ENCODE results near the gene IQGAP2.

DNA sequence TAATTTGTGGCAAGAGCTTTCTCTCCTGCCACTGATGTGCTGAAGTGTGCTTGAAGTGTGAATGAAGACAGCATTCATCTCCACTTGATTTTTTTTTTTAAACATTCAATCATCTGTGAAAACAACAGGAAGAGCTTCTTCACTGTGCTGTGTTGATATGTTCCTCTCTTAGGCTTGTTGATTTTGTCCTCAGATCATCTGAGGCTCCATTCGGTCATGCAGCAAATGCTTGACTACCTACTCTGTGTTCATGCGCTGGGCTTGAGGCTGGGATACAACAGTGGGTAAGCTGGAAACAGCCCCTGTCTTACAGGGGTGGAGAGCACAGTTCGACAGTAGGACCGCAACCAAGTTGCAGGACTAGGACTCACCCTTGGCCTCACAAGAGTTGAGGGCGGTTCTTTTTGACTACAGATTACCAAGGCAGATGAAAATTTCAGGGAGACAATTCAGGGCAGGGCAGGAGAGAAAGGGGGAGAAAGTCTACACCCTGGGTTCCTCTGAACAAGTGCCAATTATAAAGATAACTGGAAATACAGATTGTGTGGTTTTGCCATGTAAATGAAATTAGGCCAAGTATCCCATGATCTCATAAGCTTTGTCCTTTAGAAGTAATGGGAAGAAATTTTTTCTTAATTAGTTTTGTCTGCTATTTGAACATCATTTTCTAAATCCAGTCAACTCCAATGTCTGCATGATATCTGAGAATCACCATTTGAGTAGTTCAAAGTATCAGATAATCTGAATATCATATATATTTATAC, 281.9 kb downstream of the IQGAP2 start:
- TF ChIP-seq, protein P1, sequence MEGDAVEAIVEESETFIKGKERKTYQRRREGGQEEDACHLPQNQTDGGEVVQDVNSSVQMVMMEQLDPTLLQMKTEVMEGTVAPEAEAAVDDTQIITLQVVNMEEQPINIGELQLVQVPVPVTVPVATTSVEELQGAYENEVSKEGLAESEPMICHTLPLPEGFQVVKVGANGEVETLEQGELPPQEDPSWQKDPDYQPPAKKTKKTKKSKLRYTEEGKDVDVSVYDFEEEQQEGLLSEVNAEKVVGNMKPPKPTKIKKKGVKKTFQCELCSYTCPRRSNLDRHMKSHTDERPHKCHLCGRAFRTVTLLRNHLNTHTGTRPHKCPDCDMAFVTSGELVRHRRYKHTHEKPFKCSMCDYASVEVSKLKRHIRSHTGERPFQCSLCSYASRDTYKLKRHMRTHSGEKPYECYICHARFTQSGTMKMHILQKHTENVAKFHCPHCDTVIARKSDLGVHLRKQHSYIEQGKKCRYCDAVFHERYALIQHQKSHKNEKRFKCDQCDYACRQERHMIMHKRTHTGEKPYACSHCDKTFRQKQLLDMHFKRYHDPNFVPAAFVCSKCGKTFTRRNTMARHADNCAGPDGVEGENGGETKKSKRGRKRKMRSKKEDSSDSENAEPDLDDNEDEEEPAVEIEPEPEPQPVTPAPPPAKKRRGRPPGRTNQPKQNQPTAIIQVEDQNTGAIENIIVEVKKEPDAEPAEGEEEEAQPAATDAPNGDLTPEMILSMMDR (IDR thresholded peaks at IDR 0.05) = no peak
- TF ChIP-seq, protein P2, sequence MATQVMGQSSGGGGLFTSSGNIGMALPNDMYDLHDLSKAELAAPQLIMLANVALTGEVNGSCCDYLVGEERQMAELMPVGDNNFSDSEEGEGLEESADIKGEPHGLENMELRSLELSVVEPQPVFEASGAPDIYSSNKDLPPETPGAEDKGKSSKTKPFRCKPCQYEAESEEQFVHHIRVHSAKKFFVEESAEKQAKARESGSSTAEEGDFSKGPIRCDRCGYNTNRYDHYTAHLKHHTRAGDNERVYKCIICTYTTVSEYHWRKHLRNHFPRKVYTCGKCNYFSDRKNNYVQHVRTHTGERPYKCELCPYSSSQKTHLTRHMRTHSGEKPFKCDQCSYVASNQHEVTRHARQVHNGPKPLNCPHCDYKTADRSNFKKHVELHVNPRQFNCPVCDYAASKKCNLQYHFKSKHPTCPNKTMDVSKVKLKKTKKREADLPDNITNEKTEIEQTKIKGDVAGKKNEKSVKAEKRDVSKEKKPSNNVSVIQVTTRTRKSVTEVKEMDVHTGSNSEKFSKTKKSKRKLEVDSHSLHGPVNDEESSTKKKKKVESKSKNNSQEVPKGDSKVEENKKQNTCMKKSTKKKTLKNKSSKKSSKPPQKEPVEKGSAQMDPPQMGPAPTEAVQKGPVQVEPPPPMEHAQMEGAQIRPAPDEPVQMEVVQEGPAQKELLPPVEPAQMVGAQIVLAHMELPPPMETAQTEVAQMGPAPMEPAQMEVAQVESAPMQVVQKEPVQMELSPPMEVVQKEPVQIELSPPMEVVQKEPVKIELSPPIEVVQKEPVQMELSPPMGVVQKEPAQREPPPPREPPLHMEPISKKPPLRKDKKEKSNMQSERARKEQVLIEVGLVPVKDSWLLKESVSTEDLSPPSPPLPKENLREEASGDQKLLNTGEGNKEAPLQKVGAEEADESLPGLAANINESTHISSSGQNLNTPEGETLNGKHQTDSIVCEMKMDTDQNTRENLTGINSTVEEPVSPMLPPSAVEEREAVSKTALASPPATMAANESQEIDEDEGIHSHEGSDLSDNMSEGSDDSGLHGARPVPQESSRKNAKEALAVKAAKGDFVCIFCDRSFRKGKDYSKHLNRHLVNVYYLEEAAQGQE (IDR thresholded peaks at IDR 0.05; ENCODE audit: insufficient read depth in 1 of 2, low read depth in 2 of 2, low read length in 1 of 2) = no peak
- TF ChIP-seq SIN3A (IDR thresholded peaks at IDR 0.05; ENCODE audit: borderline replicate concordance, insufficient read depth, low read depth, low read length) (no peak), POLR2AphosphoS5 (IDR thresholded peaks at IDR 0.05; ENCODE audit: low read depth, low read length) (no peak), TCF7L2 (IDR thresholded peaks at IDR 0.05; ENCODE audit: low read depth, low read length) (no peak)
